Left hindlimb (tissue), 1 donor: ENCODE data around the gene RAPGEF4.

ENCODE experiments used
- DNase-seq: peaks from one replicate; pipeline ENCODE4 v3.0.0-alpha.2; 2018

Gene RAPGEF4

GRCh38 chr2:172864182-172864581 is 128.5 kb downstream of the RAPGEF4 start:
- DNase-seq = no peak

GRCh38 chr2:172865422-172865821 is 129.8 kb downstream of the RAPGEF4 start:
- DNase-seq = no peak

DNA sequence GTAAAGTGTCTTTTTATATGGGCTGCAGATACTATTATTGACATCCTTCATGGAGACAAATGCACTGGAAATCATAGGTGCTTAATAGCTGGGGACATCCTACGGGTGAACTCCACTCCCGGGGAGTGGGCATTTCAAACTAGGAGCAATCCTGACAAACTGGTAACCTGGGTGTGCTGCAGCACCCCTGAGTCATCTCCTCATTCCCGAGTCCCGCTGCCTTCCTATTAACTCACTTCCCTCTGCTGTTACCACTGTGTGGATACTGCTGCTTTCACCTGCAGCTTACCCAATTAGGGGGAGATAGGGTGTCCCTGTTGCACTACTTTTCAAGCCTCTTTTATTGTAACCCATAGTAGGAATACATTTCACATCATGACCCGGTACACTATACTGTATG is 134.2 kb downstream of the RAPGEF4 start:
- no peak for DNase-seq

GRCh38 chr2:172870396-172870795 is 134.8 kb downstream of the RAPGEF4 start:
- no peak for DNase-seq

DNA sequence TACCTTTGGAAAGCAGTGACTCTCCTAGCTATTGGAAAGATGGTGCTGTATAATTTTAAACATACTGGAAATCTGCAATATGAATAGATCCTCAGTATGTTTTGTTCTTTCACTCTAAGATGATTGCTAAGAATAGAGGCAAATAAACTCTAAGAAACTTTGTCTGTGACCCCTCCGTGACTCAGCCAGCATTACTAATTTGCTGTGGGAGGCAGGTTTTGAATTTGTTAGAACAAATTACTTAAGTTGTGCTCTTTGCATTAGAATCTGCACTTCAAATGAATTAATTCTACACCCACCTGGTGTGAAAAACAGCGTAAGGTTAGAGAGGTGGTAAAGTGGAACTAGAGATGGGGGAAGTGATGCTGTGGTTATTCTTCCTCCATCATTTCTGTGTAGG is 142.2 kb downstream of the RAPGEF4 start:
- no peak for DNase-seq

GRCh38 chr2:172878260-172878659 is 142.6 kb downstream of the RAPGEF4 start:
- no peak for DNase-seq

DNA sequence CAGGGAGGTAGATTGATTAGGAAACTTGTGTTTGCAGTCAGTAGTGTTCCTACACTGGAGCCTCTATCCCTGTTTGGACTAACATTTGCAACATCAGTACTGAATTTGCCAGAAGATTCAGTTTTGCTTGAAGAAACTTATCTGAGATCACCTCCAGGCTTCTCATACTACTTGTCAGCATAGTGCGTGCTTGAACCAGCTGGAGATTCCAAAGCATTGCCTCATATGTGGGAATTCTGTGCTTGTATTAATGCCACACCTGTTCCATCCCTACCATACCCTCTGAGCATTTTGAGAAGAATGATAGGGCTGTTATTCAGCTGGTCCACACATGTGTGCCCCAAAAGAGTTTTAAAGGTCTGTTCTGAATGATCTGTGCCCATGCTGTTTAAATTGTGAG is 148.7 kb downstream of the RAPGEF4 start:
- no peak for DNase-seq

- no peak for DNase-seq
Observed at GRCh38 chr2:172885996-172886395, 150.4 kb downstream of the RAPGEF4 start.

DNA sequence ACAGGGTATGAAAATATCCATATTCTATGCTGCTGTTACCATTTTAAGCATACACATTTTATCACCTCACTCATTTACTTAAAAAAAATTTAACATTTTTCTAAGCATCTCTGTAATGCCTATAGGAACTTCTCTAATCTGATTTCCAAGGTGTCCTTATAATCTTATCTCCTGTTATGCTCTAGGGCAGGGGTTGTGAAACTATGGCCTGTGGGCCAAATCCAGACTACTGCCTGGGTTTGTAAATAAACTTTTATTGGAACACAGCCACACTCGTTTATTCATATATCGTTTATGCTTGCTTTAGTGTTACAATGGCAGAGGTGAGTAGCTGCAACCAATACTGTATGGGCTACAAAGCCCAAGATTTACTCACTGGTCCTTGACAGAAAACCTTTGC is 151.6 kb downstream of the RAPGEF4 start:
- DNase-seq = no peak

GRCh38 chr2:172888714-172889669 is 153.3 kb downstream of the RAPGEF4 start:
- DNase-seq = no peak

GRCh38 chr2:172889768-172890430 is 154.3 kb downstream of the RAPGEF4 start:
- DNase-seq = no peak

DNA sequence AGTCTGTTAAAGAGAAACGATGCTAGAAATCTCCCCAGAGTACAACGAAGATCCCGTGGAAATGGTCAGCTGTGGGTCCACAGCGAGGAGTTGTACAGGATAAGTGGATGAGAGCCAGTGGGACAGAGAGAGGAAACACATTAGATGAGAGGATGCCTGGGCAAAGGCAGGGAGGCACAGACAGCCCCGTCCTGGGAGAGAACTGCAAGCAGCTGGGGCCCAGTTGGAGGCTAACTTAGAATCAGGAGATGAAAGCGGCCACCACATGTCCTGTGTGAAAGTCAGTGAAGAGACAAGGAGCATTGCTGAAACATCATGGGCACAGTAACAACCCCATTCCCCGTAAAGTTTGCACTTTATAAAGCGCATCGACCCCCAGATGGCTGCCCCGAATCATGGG is 157.5 kb downstream of the RAPGEF4 start:
- DNase-seq = no peak

- no peak for DNase-seq
Observed at GRCh38 chr2:172893671-172894070, 158.0 kb downstream of the RAPGEF4 start.

- no peak for DNase-seq
Observed at GRCh38 chr2:172894689-172895387, 159.2 kb downstream of the RAPGEF4 start.

- no peak for DNase-seq
Observed at GRCh38 chr2:172896661-172897081, 161.0 kb downstream of the RAPGEF4 start.

DNA sequence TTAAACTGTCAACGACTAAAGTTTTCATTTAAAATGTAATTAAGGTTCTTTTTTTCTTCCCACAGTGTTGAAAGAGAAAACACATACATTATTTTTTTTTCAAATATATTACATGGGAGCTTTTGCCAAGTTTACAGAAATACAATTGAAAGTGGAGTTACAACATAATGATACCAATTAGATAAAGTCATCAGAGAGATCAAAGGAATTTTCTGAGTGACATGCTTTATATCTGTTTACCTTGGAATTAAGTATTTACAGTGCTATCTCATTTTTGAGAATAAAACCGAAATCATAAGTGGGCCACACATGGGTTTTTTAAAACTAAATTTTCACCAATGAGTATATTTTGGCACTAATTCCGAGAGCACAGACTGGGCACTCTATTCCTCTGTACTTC is 165.2 kb downstream of the RAPGEF4 start:
- no peak for DNase-seq

DNA sequence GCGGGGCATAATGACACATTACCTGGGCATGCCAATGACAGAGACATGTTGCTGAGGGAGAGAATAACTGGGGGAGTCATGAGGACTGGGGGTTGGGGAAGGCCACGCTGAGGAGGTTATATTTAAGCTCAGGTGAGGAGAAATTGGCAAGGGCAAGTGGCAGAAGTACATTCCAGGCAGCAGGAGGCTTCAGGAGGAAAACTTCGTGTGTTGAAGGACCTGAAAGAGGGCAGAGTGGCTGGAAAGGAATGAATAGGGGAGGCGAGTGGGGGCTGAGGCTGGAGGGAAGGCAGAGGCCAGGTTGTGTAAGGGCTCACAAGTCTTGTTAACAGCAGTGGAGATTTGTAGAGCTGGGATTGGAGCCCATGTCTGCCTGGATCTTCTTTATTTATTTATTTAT is 166.3 kb downstream of the RAPGEF4 start:
- DNase-seq = no peak

DNA sequence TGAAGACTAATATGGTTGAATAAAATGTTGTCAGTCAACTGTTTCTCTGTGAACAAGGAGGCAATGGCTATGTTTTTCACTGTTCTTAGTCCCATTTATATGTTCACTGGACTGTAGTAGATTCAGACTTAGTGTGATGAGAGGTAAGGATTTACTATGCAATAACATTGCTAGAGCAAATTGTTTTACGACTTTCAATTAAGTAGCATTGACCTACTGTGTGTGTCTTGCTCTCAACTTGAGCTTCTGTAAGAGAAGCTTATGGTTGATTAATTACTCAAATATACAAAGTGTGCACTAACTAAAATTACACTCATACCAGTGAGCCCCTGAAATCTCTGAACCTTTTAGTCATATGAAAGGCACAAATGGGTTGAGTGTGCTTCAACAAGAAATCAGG is 168.6 kb downstream of the RAPGEF4 start:
- DNase-seq = no peak

DNA sequence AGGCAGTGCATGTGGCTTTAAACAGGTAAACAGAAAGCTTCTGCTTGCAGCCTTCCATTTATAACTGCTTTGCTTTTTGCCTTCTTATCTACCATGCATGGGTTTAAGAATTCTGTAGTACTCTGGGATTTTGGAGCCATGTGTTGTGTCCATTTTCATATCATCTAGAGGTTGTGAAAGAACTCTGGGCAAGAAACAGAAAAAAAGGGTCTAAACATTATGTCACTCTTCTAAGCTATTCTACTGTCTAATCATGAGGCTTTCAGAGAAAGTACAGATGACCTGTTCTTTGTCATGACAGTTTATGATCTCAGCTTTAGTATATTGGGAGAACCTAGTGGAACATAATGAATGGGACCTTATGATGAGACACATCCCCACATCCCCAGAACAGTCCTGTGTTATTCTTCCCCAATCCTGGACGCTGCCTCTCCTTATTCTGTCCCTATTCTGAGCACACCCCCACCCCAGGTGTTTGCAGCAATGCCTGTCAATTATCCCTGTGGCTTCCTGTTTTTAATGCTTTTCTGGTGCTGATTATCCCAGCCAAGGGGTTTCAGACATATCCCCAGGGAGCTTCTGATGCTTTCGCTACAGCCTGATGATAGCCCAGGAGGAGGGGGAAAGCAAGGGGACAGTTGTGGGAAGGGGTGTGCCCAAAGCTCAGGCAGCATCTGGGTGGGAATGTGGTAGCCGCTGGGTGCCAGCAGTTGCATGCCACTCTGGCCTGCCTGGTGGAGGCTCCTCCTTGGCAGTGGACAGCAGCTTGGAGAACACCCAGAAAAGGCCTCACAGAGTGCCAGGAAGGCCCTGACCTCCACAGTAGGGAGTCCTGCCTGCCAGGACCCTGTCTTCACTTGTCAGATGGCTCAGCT is 170.5 kb downstream of the RAPGEF4 start:
- no peak for DNase-seq

- DNase-seq = no peak
Observed at GRCh38 chr2:172908275-172908674, 172.6 kb downstream of the RAPGEF4 start.

DNA sequence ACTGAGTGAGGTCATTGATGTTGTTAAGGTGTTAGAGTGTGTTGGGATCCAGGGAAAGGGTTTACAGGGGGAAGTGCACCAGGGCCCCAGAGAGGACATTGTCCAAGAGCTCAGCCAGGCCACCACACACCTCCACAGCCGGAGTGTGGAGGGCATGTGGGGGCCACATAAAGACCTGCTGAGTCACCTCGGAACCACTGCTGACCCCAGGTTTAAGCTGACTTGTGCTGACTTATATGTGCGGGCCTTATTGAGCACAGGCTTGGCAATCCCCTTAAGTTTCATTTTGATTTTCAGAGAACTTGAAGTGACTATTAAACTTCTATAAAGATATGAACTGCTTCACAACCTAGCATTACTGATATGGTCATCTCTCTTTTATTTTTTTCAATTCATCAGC is 173.8 kb downstream of the RAPGEF4 start:
- DNase-seq = no peak

GRCh38 chr2:172912266-172912665 is 176.6 kb downstream of the RAPGEF4 start:
- DNase-seq = no peak
